IgD-negative memory B cell (primary cell): Measurements from ENCODE around the gene PRELID3B. TPM values are rescaled to one million over a fixed set of nuclear protein-coding genes. Genes with fewer than 3 reads are reported as not detected.

ENCODE experiments used
- H3K27ac Mint-ChIP-seq, 3 donors: one replicate each; pipeline ENCODE4 v1.8.0; 2020 to 2022; ENCODE audit warnings: mild to moderate bottlenecking in 3 of 3, mixed read lengths in 3 of 3, moderate library complexity in 1 of 3
- H3K27me3 Mint-ChIP-seq: one replicate; pipeline ENCODE4 v1.8.0; 2021; ENCODE audit warnings: mixed read lengths
- H3K36me3 Mint-ChIP-seq: one replicate; pipeline ENCODE4 v1.8.0; 2020; ENCODE audit warnings: mild to moderate bottlenecking, mixed read lengths
- H3K4me1 Mint-ChIP-seq, 3 donors: one replicate each; pipeline ENCODE4 v1.8.0; 2020 to 2022; ENCODE audit warnings: mixed read lengths in 3 of 3, mild to moderate bottlenecking in 1 of 3
- H3K4me3 Mint-ChIP-seq, 4 donors: one replicate each; pipeline ENCODE4 v1.8.0; 2020 to 2022; ENCODE audit warnings: mild to moderate bottlenecking in 4 of 4, mixed read lengths in 4 of 4, moderate library complexity in 3 of 4
- H3K9me3 Mint-ChIP-seq, 3 donors: one replicate each; pipeline ENCODE4 v1.8.0; 2020 to 2021; ENCODE audit warnings: mixed read lengths in 3 of 3, mild to moderate bottlenecking in 1 of 3
- polyA plus RNA-seq: library from polyadenylated mRNA; unstranded; fragments of 300-500 nt; fragmentation: Illumina TruSeq; gene quantifications from one replicate; pipeline ENCODE4 v1.2.3, GENCODE V29; 2021

The PRELID3B gene
- polyA plus RNA-seq, 1 donor from 2014 or later = 36.5 TPM

DNA sequence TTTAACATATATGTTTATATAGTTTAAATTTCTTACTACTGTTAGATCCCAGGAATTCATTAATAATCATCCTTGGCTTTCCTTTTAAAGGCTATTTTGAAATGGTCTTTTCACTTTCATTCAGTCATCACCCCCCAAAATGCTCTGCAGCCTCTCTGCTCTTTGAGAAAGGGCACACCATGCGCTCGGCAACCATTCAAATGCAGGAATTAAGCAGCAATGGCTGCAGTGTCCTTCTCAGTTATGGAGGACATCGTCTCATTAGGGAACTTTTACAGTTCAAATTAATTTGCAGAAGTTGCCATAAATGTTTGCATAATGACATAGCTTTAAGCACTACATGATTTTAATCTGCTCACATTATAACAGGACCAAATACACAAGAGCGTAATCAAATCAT, 17.1 kb downstream of the PRELID3B start:
- Mint-ChIP-seq H3K4me1 (peaks cover 20 to 41% (median 24%) of the 10 kb centered on the region in 3 donors), H3K9me3 (no peaks in the 10 kb centered on the region), H3K4me3 (no peak overlapping the region), H3K27ac (no peak overlapping the region), H3K27me3 (no peaks in the 10 kb centered on the region), H3K36me3 (no peaks in the 10 kb centered on the region)

DNA sequence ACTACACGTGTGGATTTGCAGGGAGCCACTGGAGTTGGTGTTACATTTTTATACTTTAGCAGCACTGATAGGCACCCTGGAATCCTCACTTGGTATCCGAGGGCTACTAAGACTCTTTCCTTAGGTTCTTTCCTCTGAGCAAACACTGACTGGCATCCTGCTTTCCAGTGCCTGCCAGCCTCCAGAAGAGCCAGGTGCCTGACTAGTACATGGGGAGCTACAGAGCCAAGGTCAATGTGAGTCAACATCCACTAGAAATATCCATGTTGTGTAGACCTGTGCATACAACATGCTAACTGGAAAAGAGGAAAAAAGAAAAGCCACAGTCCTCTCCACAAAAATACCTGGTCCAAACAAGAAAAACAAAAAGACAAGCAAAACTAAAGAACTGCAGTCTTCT, 17.5 kb downstream of the PRELID3B start:
- Mint-ChIP-seq H3K36me3 (no peaks in the 10 kb centered on the region), H3K4me3 (no peak overlapping the region), H3K27me3 (no peaks in the 10 kb centered on the region), H3K27ac (no peak overlapping the region), H3K9me3 (no peaks in the 10 kb centered on the region), H3K4me1 (peaks cover 16 to 37% (median 20%) of the 10 kb centered on the region in 3 donors)

DNA sequence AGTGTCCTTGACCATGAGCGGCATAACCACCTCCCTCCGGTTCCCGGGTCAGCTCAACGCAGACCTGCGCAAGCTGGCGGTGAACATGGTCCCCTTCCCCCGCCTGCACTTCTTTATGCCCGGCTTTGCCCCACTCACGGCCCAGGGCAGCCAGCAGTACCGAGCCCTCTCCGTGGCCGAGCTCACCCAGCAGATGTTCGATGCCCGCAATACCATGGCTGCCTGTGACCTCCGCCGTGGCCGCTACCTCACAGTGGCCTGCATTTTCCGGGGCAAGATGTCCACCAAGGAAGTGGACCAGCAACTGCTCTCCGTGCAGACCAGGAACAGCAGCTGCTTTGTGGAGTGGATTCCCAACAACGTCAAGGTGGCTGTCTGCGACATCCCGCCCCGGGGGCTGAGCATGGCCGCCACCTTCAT, 18.5 kb downstream of the PRELID3B start:
- no peaks in the 10 kb centered on the region for H3K9me3 Mint-ChIP-seq
- no peak overlapping the region for H3K27ac Mint-ChIP-seq
- H3K4me3 Mint-ChIP-seq = no peak overlapping the region
- no peaks in the 10 kb centered on the region for H3K27me3 Mint-ChIP-seq
- H3K4me1 Mint-ChIP-seq = peaks cover 11 to 28% (median 14%) of the 10 kb centered on the region in 3 donors
- H3K36me3 Mint-ChIP-seq = no peaks in the 10 kb centered on the region

DNA sequence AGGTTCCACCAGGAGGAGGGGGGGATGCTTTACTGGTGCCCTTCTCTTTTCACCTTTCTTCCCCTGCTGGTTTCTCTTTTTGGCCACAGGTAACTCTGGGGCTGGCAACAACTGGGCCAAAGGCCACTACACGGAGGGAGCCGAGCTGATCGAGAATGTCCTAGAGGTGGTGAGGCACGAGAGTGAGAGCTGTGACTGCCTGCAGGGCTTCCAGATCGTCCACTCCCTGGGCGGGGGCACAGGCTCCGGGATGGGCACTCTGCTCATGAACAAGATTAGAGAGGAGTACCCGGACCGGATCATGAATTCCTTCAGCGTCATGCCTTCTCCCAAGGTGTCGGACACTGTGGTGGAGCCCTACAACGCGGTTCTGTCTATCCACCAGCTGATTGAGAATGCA, 19.0 kb downstream of the PRELID3B start:
- H3K36me3 Mint-ChIP-seq = no peaks in the 10 kb centered on the region
- H3K4me3 Mint-ChIP-seq = no peak overlapping the region
- H3K4me1 Mint-ChIP-seq = peaks cover 7 to 23% (median 9%) of the 10 kb centered on the region in 3 donors

DNA sequence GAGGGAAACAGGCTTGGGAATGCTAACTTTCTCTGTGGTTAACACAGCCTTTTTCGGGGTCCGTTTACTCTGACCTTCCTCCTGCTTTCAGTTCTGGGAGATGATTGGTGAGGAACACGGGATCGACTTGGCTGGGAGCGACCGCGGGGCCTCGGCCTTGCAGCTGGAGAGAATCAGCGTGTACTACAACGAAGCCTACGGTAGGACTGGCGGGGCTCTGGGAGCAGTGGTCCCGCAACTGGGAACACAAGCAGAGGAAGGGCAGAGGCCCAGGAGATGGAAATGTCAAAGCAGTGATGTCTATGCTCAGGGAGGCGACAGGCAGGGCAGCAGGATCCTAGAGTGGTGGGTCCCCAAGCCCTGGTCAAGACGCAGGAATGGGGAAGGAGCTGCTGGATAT, 19.8 kb downstream of the PRELID3B start:
- H3K36me3 Mint-ChIP-seq = no peaks in the 10 kb centered on the region
- peaks cover 4 to 19% (median 6%) of the 10 kb centered on the region in 3 donors for H3K4me1 Mint-ChIP-seq
- no peaks in the 10 kb centered on the region for H3K9me3 Mint-ChIP-seq
- H3K4me3 Mint-ChIP-seq = no peak overlapping the region
- H3K27me3 Mint-ChIP-seq = no peaks in the 10 kb centered on the region
- no peak overlapping the region for H3K27ac Mint-ChIP-seq

More for the DNA sequence above, 19.0 kb downstream of the PRELID3B start:
- Mint-ChIP-seq H3K27ac (no peak overlapping the region), H3K9me3 (no peaks in the 10 kb centered on the region), H3K27me3 (no peaks in the 10 kb centered on the region)

DNA sequence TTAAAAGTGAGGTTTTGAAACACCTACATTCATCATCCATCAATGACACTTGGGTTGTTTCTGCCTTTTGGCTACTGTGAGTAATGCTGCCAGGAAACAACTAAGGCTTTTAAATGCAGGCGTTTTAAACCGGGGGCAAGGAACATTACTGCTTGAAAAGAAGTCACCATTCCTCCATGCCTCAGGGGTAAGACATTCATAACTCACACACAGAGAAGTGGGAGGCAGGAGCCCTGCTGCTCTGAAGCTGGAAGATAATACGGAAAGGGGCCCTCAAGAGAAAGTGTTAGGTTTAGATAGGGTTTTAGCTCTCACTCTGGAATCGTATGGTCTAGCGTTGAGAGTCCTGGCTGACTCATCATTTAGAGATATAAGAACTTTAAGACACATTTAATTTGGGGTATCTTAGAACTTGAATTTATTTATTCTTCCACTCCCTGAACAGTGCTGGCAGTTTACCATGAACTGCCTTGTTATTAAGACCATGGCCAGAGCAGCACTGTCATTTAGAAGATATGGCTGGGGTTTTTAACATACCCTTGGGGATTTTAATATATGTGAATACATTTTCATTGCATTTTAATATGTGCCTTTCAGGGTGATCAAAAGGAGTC, 21.5 kb downstream of the PRELID3B start:
- Mint-ChIP-seq H3K36me3 (no peaks in the 10 kb centered on the region), H3K4me1 (peaks cover 16 to 23% (median 21%) of the 10 kb centered on the region in 3 donors), H3K27me3 (no peaks in the 10 kb centered on the region), H3K27ac (no peak overlapping the region), H3K4me3 (peak overlapping the region in 1 of 4 donors; percentile 9), H3K9me3 (no peaks in the 10 kb centered on the region)

DNA sequence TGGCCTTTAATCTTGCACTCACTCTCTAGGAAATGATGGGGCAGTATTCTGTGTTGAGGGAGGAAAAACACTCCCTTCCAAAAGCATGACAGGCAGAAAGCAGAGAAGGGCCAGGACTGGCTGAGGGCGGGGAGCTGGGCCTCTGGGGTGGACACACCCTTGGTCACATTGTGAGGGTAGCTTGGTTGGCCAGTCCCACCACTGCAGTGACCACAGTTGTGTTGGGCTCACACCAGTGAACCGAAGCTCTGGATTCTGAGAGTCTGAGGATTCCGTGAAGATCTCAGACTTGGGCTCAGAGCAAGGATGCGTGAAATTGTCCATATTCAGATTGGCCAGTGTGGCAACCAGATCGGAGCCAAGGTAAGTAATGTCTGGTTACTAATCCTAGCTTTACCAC, 23.4 kb downstream of the PRELID3B start, which contains the start of gene TUBB1:
TUBB1 (plus strand) TSS at position 213 of the 400 bp plus-strand sequence; CDS start at position 307, 94 bp downstream.
- Mint-ChIP-seq H3K4me3 (no peak within 1 kb of the TSS), H3K27me3 (no peaks in the 10 kb centered on the region), H3K9me3 (no peaks in the 10 kb centered on the region), H3K27ac (peak within 1 kb of the TSS in 2 of 3 donors; percentile 23 to 90), H3K4me1 (peaks cover 21 to 26% (median 21%) of the 10 kb centered on the region in 3 donors), H3K36me3 (no peaks in the 10 kb centered on the region)

DNA sequence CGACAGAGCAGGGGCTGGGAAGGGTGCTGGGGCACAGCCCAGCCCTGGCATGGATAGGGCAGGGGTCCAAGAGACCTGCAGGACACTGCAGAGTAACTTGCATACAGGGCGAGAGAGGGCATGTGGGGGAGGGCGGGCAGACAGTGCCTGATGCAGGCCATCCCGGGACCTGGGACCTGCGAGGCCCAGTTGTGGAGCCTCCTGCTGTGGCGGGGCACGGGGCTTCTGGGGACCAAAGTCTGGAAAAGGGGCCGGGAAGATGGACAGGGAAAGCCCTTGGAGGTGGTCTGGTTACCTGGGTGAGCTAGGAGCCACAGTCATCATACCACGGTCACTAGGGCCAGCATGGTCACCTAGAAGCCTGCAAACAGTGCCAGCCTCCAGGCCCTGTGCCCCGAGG, 23.8 kb downstream of the PRELID3B start:
- Mint-ChIP-seq H3K9me3 (no peaks in the 10 kb centered on the region), H3K4me1 (peaks cover 21 to 28% (median 23%) of the 10 kb centered on the region in 3 donors), H3K4me3 (no peak overlapping the region), H3K36me3 (no peaks in the 10 kb centered on the region), H3K27me3 (no peaks in the 10 kb centered on the region), H3K27ac (peak overlapping the region in 1 of 3 donors; percentile 90)

DNA sequence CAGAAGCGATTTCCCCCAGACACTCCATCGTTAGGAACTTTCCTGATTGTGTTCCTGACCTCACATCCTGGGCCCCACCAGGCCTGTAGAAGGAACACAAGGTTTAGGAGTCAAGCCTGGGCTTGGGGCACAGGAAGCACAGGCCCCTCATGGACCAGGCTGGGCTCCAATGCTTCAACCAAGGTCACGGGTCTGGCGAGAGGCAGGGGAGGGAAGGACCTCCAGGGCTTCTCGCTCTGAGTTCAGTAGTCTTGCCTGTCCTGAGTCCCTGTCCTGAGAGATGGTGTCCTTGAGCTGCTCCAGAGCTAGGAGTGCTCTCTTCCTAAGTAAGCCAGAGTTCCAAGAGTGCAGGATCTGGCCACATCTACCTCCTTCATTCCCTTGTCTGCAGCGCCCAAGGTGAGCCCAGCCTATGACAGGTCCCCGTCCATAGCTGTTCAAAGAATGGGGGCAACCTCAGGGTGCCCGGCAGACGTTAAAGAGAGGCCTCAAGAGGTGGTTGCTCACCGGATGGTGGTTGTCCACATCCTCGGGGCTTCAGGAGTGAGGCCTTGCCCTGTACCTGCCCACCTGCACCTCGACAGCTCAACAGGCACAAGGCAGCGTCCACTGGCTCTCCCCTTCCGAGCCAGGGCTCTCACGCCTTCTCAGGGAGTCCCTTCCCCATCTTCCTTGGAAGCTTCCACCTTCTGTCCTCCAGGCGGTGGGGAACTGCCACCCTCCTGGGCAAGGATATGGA, 24.9 kb downstream of the PRELID3B start:
- peaks cover 25 to 29% (median 28%) of the 10 kb centered on the region in 3 donors for H3K4me1 Mint-ChIP-seq
- H3K27ac Mint-ChIP-seq = peak overlapping the region in 2 of 3 donors; percentile 29 to 91
- peak overlapping the region in 2 of 4 donors; percentile 86 to 92 for H3K4me3 Mint-ChIP-seq

DNA sequence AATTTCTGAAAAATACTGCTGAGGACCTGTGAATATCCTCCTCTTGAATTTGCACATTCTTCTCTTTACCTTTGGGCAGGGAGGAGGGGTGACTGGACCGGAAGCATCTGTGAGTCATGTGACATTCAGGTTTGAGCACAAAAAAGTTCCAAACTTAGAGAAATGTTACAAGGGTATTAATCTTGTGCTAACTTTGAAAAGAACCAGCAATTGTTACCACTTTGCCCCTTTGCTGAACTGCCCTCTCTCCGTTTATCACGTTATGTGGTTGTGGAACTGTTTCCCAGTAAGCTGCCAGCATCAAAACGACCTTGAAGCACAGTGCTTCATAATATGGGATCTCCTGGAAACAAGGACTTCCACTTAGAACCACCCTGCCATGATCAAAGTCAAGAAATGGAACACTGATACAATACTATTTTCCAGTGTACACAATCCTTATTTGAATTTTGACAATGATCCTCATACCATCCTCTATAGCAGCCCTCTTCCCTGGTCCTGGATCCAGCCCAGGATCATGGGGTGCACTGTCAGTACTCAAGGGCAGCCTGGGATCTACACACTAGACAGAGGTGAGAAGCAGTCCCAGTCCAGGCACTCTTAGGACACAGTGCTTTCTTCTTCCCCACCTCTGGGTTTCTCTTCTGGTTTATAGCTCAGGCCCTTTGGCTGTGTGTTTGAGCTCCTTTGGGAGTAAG, 25.6 kb downstream of the PRELID3B start:
- no peaks in the 10 kb centered on the region for H3K27me3 Mint-ChIP-seq
- peak overlapping the region; percentile 25 to 92 (median 80) for H3K4me3 Mint-ChIP-seq

More for the DNA sequence above, 24.9 kb downstream of the PRELID3B start:
- Mint-ChIP-seq H3K36me3 (no peaks in the 10 kb centered on the region), H3K27me3 (no peaks in the 10 kb centered on the region), H3K9me3 (no peaks in the 10 kb centered on the region)

DNA sequence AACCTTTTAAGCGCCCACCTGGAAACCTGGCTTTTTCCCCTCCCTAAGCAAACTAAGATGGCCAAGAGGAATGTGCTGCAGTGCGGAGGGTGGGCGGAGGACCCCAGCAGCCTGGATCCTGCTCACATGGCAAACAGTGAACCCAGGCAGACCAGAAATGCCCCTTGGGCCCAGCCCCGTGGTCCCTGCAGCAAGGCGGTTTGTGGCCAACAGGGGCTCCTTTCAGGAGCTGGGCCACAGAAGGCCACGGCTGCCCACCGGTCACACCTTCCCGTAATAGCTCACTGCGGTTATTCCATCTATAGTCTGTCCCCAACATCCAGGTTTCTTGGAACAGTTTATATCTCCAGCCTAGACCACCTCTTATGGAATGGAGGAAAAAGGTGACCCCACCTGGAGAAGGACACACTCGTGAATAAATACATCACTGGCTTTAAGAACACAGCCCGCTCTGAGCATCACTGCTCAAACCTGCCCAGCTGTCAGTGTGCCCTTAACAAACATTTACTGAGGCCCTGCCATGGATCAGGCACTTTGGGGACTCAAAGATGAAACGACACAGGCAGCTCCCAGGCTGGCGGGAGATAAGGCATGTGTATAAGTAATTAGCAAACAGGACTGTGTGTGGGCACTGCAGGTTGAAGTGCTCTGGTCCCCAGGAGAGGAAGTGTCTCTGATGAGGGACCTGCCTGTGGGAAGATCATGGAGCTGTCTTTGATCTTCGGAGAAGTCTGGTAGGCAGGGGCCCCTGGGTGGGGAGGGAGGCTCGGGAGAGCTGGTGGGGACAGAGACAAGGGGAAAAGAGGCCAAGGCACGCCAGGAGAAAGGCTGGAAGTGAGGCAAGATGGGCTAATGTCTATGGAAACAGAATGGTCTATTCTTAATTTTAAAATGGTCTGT, 26.5 kb downstream of the PRELID3B start:
- no peaks in the 10 kb centered on the region for H3K9me3 Mint-ChIP-seq
- peaks cover 4% of the 10 kb centered on the region for H3K36me3 Mint-ChIP-seq
- no peaks in the 10 kb centered on the region for H3K27me3 Mint-ChIP-seq
- peak overlapping the region in 2 of 3 donors; percentile 85 to 91 for H3K27ac Mint-ChIP-seq
- H3K4me3 Mint-ChIP-seq = peak overlapping the region; percentile 57 to 92 (median 80)
- peaks cover 28 to 33% (median 30%) of the 10 kb centered on the region in 3 donors for H3K4me1 Mint-ChIP-seq

More for the DNA sequence above, 25.6 kb downstream of the PRELID3B start:
- Mint-ChIP-seq H3K27ac (peak overlapping the region in 2 of 3 donors; percentile 85 to 91), H3K4me1 (peaks cover 25 to 35% (median 28%) of the 10 kb centered on the region in 3 donors), H3K9me3 (no peaks in the 10 kb centered on the region), H3K36me3 (no peaks in the 10 kb centered on the region)

DNA sequence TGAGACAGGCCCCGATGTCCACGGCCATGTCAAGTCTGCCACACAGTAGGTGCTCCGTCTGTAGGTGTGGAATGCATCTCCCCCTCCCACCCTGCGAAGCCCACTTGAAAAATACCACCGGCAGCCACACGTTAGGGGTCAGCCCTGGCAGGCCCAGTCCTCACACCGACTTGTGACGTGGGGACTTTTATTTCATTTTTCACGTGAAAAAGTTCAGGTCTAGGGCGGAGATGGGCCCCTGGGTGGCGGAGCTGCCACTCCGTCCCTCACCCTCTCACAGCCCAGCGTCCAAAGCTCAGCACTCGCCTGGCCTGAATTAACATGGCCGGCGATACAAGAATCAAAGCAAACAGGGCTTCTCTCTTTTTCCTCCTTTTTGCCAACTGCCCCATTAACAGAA, 27.2 kb downstream of the PRELID3B start:
- peaks cover 28 to 30% (median 29%) of the 10 kb centered on the region in 3 donors for H3K4me1 Mint-ChIP-seq
- no peak overlapping the region for H3K4me3 Mint-ChIP-seq
- H3K36me3 Mint-ChIP-seq = peaks cover 4% of the 10 kb centered on the region
- H3K27me3 Mint-ChIP-seq = no peaks in the 10 kb centered on the region
- no peaks in the 10 kb centered on the region for H3K9me3 Mint-ChIP-seq
- no peak overlapping the region for H3K27ac Mint-ChIP-seq

DNA sequence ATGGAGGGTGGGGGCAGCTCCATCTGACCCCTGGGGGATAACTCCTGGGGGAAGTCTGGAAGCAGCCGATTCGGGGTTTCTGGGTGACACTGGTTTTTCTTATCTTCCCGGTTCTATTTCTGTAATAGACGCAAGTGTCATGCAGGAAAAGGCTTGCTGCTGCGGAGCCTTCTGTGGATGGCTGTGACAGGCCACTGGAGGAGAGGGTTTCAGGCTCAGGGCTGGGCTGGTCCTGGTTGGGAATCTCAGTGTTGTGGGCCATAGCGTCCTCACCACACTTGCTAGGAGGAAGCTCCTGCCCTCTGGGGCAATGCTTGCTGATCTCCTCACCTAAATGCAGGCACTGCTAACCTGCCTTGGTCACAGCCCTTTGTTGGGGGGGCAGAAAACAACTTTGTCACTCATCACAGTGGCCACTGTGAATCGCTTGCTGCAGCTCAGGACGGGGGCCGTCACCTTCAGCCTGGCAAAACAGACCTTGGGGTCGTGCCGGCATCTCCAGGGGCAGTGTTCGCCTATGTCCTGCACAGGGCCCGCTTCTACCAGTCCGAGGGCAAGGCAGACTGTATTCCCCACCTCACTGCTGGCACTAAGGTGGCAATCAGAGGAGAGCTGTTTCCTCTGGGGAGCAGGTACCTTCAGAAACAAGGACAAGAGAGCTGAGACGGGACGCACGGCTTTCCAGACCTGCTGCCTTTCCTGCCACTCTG, 27.8 kb downstream of the PRELID3B start:
- Mint-ChIP-seq H3K27me3 (no peaks in the 10 kb centered on the region), H3K36me3 (peaks cover 4% of the 10 kb centered on the region), H3K4me1 (peaks cover 30 to 34% (median 32%) of the 10 kb centered on the region in 3 donors), H3K27ac (peak overlapping the region in 1 of 3 donors; percentile 81), H3K9me3 (no peaks in the 10 kb centered on the region), H3K4me3 (peak overlapping the region in 1 of 4 donors; percentile 66)
